Trophoblast cell (in vitro differentiated cells and primary cell): ENCODE measurements around the gene HS3ST2.

Source experiments
- DNase-seq, 2 donors: peaks; one replicate each; pipeline ENCODE4 v3.0.0-alpha.2; 2016
- H2AFZ ChIP-seq: 2 replicates; pipeline ENCODE4 v1.6.1; 2013; ENCODE audit warnings: low read length, moderate library complexity, mild to moderate bottlenecking; ENCODE audit not compliant: insufficient read depth, poor library complexity
- H2AK5ac ChIP-seq: 2 replicates; pipeline ENCODE4 v1.6.1; 2013; ENCODE audit warnings: mild to moderate bottlenecking, low read length
- H2BK120ac ChIP-seq: 2 replicates; pipeline ENCODE4 v1.6.1; 2013; ENCODE audit warnings: low read length, mild to moderate bottlenecking, moderate library complexity; ENCODE audit not compliant: insufficient read depth, poor library complexity
- H2BK12ac ChIP-seq: 2 replicates; pipeline ENCODE4 v1.6.1; 2013; ENCODE audit warnings: mild to moderate bottlenecking, low read length, moderate library complexity
- H2BK5ac ChIP-seq: 2 replicates; pipeline ENCODE4 v1.6.1; 2013; ENCODE audit warnings: low read length, low read depth, moderate library complexity, mild to moderate bottlenecking; ENCODE audit not compliant: poor library complexity
- H3K14ac ChIP-seq: 2 replicates; pipeline ENCODE4 v1.6.1; 2013; ENCODE audit warnings: mild to moderate bottlenecking, low read length
- H3K18ac ChIP-seq: 2 replicates; pipeline ENCODE4 v1.6.1; 2013; ENCODE audit warnings: mild to moderate bottlenecking, low read length
- H3K23ac ChIP-seq: 2 replicates; pipeline ENCODE4 v1.6.1; 2013; ENCODE audit warnings: low read length
- H3K27ac ChIP-seq: 2 replicates; pipeline ENCODE4 v1.5.1; 2013; ENCODE audit warnings: low read depth, mild to moderate bottlenecking, inconsistent platforms, low read length, moderate library complexity
- H3K27me3 ChIP-seq: 2 replicates; pipeline ENCODE4 v1.6.1; 2013; ENCODE audit warnings: inconsistent platforms, mild to moderate bottlenecking, low read length, moderate library complexity; ENCODE audit not compliant: insufficient read depth
- H3K36me3 ChIP-seq, 2 experiments: 1 replicate in 1 of 2; 2 replicates in 1 of 2; pipeline ENCODE4 v1.6.1; 2013; ENCODE audit warnings: low read length in 2 of 2, mild to moderate bottlenecking in 2 of 2, moderate library complexity in 1 of 2; ENCODE audit not compliant: insufficient read depth in 2 of 2, control insufficient read depth in 1 of 2
- H3K4ac ChIP-seq: 2 replicates; pipeline ENCODE4 v1.6.1; 2013; ENCODE audit warnings: low read depth, mild to moderate bottlenecking, low read length, moderate library complexity
- H3K4me1 ChIP-seq, 2 experiments: 1 replicate in 1 of 2; 2 replicates in 1 of 2; pipeline ENCODE4 v1.6.1; 2013; ENCODE audit warnings: low read length in 2 of 2, mild to moderate bottlenecking in 2 of 2, moderate library complexity in 1 of 2; ENCODE audit not compliant: insufficient read depth in 2 of 2, control insufficient read depth in 1 of 2
- H3K4me2 ChIP-seq: 2 replicates; pipeline ENCODE4 v1.6.1; 2013; ENCODE audit warnings: inconsistent platforms, mild to moderate bottlenecking, low read length, moderate library complexity
- H3K4me3 ChIP-seq: 2 replicates; pipeline ENCODE4 v1.5.1; 2013; ENCODE audit warnings: mild to moderate bottlenecking, low read depth, low read length, inconsistent platforms
- H3K79me1 ChIP-seq: one replicate; pipeline ENCODE4 v1.6.1; 2013; ENCODE audit warnings: low read length
- H3K79me2 ChIP-seq: 2 replicates; pipeline ENCODE4 v1.6.1; 2013; ENCODE audit warnings: low read length, mild to moderate bottlenecking; ENCODE audit not compliant: control insufficient read depth, insufficient read depth, poor library complexity
- H3K9ac ChIP-seq: 2 replicates; pipeline ENCODE4 v1.6.1; 2013; ENCODE audit warnings: mild to moderate bottlenecking, low read length
- H3K9me3 ChIP-seq: 2 replicates; pipeline ENCODE4 v1.6.1; 2013; ENCODE audit warnings: low read depth, mild to moderate bottlenecking, control low read depth, inconsistent platforms, low read length; ENCODE audit not compliant: insufficient read depth
- H4K12ac ChIP-seq: 2 replicates; pipeline ENCODE4 v1.6.1; 2013; ENCODE audit warnings: low read depth, mild to moderate bottlenecking, low read length, moderate library complexity
- H4K8ac ChIP-seq: 2 replicates; pipeline ENCODE4 v1.6.1; 2013; ENCODE audit warnings: low read depth, mild to moderate bottlenecking, low read length, moderate library complexity
- H4K91ac ChIP-seq: one replicate; pipeline ENCODE4 v1.6.1; 2013; ENCODE audit warnings: low read depth, mild to moderate bottlenecking, low read length, moderate library complexity
- WGBS: extraction: QIAGEN DNeasy Blood & Tissue Kit; methylation state at CpG from one replicate; pipeline ENCODE4 v1.1.7; 2013; ENCODE audit warnings: missing lambda C conversion rate; ENCODE audit not compliant: insufficient read length, insufficient coverage; ENCODE audit errors: extremely low coverage; 5-methylcytosine and 5-hydroxymethylcytosine counted together

Gene HS3ST2

GRCh38 chr16:22879466-22879865 is 65.5 kb downstream of the HS3ST2 start:
- H2BK12ac ChIP-seq = no peak overlapping the region
- H3K14ac ChIP-seq = no peak overlapping the region
- no peak overlapping the region for H3K4ac ChIP-seq
- no peaks in the 10 kb centered on the region for H3K4me1 ChIP-seq
- H3K27ac ChIP-seq = no peak overlapping the region
- no peak for DNase-seq
- H4K8ac ChIP-seq = no peak overlapping the region
- no peaks in the 10 kb centered on the region for H3K79me2 ChIP-seq
- no peak overlapping the region for H3K4me2 ChIP-seq
- H2AK5ac ChIP-seq = no peak overlapping the region
- H4K91ac ChIP-seq = no peak overlapping the region
- no peaks in the 10 kb centered on the region for H3K36me3 ChIP-seq
- no CpG with 5 or more reads among the region's 6 CpGs for WGBS
- H3K18ac ChIP-seq = no peak overlapping the region
- no peaks in the 10 kb centered on the region for H3K27me3 ChIP-seq
- H4K12ac ChIP-seq = no peak overlapping the region
- no peak overlapping the region for H2BK5ac ChIP-seq
- no peak overlapping the region for H3K9ac ChIP-seq
- no peak overlapping the region for H3K4me3 ChIP-seq
- peaks cover 2% of the 10 kb centered on the region for H3K9me3 ChIP-seq
- no peak overlapping the region for H3K23ac ChIP-seq
- H2AFZ ChIP-seq = no peak overlapping the region
- H3K79me1 ChIP-seq = no peaks in the 10 kb centered on the region
- H2BK120ac ChIP-seq = no peak overlapping the region

DNA sequence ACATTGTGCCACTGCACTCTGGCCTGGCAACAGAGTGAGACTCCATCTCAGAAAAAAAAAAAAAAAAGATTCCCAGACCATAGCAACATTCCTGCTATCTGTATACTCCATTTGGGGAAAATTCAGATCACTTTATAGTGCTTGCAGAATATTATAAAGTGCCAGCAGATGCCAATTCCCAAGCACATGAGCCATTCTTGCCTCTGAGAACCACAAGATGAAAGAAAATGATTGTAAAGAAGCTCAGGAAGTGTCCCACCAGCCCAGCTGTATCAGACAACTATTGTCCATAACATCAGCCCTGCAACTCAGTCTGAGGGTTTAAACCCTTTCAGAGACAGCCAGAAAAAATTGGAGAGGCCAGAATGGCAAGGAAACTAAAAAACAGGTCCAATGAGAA is 69.0 kb downstream of the HS3ST2 start:
- H3K27ac ChIP-seq = no peak overlapping the region
- H2AFZ ChIP-seq = no peak overlapping the region
- no peaks in the 10 kb centered on the region for H3K9me3 ChIP-seq
- H3K4me2 ChIP-seq = no peak overlapping the region
- H3K27me3 ChIP-seq = no peaks in the 10 kb centered on the region
- no peaks in the 10 kb centered on the region for H3K79me2 ChIP-seq
- no peak overlapping the region for H4K8ac ChIP-seq
- H3K4me1 ChIP-seq = no peaks in the 10 kb centered on the region
- no peak overlapping the region for H2AK5ac ChIP-seq
- no peak overlapping the region for H3K23ac ChIP-seq
- H3K18ac ChIP-seq = no peak overlapping the region
- no peak overlapping the region for H3K4me3 ChIP-seq
- no peak overlapping the region for H2BK12ac ChIP-seq
- no peak overlapping the region for H4K91ac ChIP-seq
- H2BK120ac ChIP-seq = no peak overlapping the region
- no peak overlapping the region for H3K14ac ChIP-seq
- DNase-seq = no peak
- no peaks in the 10 kb centered on the region for H3K79me1 ChIP-seq
- no peak overlapping the region for H2BK5ac ChIP-seq
- H3K4ac ChIP-seq = no peak overlapping the region
- H3K36me3 ChIP-seq = no peaks in the 10 kb centered on the region
- H3K9ac ChIP-seq = no peak overlapping the region
- H4K12ac ChIP-seq = no peak overlapping the region

GRCh38 chr16:22885951-22886350 is 72.0 kb downstream of the HS3ST2 start:
- Histone ChIP-seq H3K36me3 (no peaks in the 10 kb centered on the region), H3K79me2 (no peaks in the 10 kb centered on the region), H2AK5ac (no peak overlapping the region), H4K91ac (no peak overlapping the region), H3K4me2 (no peak overlapping the region), H2BK12ac (no peak overlapping the region), H3K18ac (no peak overlapping the region), H3K4me3 (no peak overlapping the region), H2AFZ (no peak overlapping the region), H2BK120ac (no peak overlapping the region), H3K79me1 (no peaks in the 10 kb centered on the region), H3K4ac (no peak overlapping the region), H2BK5ac (no peak overlapping the region), H3K9ac (no peak overlapping the region), H3K14ac (no peak overlapping the region), H4K8ac (no peak overlapping the region), H4K12ac (no peak overlapping the region), H3K4me1 (no peaks in the 10 kb centered on the region), H3K23ac (no peak overlapping the region), H3K27me3 (no peaks in the 10 kb centered on the region), H3K27ac (no peak overlapping the region), H3K9me3 (no peaks in the 10 kb centered on the region)
- WGBS = no CpG with 5 or more reads among the region's 3 CpGs
- DNase-seq = no peak

DNA sequence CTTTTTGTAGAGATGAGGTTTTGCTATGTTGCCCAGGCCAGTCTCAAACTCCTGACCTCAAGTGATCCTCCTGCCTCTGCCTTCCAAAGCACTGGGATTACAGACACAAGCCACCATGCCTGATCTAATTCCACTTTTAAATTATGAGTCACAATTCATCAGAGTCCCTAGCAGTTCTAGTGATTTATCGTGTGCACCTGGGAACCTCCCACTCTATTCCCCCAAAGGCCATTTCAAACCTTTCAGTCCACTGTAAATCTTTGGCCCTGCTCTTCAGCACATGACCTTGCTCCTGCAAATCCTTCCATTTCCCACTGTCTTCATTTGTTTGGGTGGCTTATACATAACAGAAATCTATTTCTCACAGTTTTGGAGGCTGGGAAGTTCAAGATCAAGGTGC is 73.0 kb downstream of the HS3ST2 start:
- Histone ChIP-seq H3K27ac (no peak overlapping the region), H3K18ac (no peak overlapping the region), H3K4me3 (no peak overlapping the region), H3K9ac (no peak overlapping the region), H3K4me2 (no peak overlapping the region), H4K8ac (no peak overlapping the region), H3K9me3 (no peaks in the 10 kb centered on the region), H3K4ac (no peak overlapping the region), H2BK12ac (no peak overlapping the region), H4K91ac (no peak overlapping the region), H3K23ac (no peak overlapping the region), H3K36me3 (no peaks in the 10 kb centered on the region), H2BK5ac (no peak overlapping the region), H3K79me2 (no peaks in the 10 kb centered on the region), H3K4me1 (no peaks in the 10 kb centered on the region), H4K12ac (no peak overlapping the region), H3K14ac (no peak overlapping the region), H2AK5ac (no peak overlapping the region), H3K27me3 (no peaks in the 10 kb centered on the region), H3K79me1 (no peaks in the 10 kb centered on the region), H2BK120ac (no peak overlapping the region), H2AFZ (no peak overlapping the region)
- no CpG with 5 or more reads among the region's 1 CpG for WGBS
- DNase-seq = no peak

DNA sequence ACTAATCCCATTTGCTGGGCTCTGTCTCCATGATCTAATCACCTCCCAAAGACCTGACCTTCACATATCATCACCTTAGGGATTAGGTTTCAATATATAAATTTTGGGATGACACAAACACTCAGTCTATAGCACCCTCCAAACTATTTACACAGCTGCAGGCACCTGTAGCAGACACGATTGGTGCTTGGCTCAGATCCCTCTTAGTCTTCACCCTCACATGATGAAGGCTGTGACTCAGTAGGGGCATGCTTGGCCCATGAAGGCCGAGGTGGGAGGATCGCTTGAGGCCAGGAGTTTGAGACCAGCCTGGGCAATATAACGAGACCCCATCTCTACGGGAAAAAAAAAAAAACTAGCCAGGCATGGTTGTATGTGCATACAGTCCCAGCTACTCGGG is 73.5 kb downstream of the HS3ST2 start:
- Histone ChIP-seq H3K9ac (no peak overlapping the region), H4K91ac (no peak overlapping the region), H2BK120ac (no peak overlapping the region), H2AFZ (no peak overlapping the region), H3K27ac (no peak overlapping the region), H3K4me3 (no peak overlapping the region), H3K79me2 (no peaks in the 10 kb centered on the region), H3K9me3 (no peaks in the 10 kb centered on the region), H4K12ac (no peak overlapping the region), H4K8ac (no peak overlapping the region), H3K14ac (no peak overlapping the region), H2AK5ac (no peak overlapping the region), H3K4me1 (no peaks in the 10 kb centered on the region), H3K79me1 (no peaks in the 10 kb centered on the region), H3K36me3 (no peaks in the 10 kb centered on the region), H3K4me2 (no peak overlapping the region), H3K18ac (no peak overlapping the region), H3K27me3 (no peaks in the 10 kb centered on the region), H3K4ac (no peak overlapping the region), H3K23ac (no peak overlapping the region), H2BK12ac (no peak overlapping the region), H2BK5ac (no peak overlapping the region)
- no CpG with 5 or more reads among the region's 6 CpGs for WGBS
- DNase-seq = no peak
